Loucy (cell line): ENCODE results near the gene C19orf25.

ENCODE experiments used
- EZH2phosphoT487 ChIP-seq: fragments of 200-600 bp; IDR thresholded peaks from 2 replicates; pipeline ENCODE4 v1.6.1; 2018; ENCODE audit warnings: antibody characterized with exemption, mild to moderate bottlenecking, moderate library complexity, borderline replicate concordance
- TF ChIP-seq, protein P1 (sequence below): fragments of 200-600 bp; sonication (generic); conservative IDR thresholded peaks from 2 replicates; pipeline ENCODE4 v1.5.1; 2014; ENCODE audit warnings: mild to moderate bottlenecking, antibody characterized with exemption, low read length

DNA sequence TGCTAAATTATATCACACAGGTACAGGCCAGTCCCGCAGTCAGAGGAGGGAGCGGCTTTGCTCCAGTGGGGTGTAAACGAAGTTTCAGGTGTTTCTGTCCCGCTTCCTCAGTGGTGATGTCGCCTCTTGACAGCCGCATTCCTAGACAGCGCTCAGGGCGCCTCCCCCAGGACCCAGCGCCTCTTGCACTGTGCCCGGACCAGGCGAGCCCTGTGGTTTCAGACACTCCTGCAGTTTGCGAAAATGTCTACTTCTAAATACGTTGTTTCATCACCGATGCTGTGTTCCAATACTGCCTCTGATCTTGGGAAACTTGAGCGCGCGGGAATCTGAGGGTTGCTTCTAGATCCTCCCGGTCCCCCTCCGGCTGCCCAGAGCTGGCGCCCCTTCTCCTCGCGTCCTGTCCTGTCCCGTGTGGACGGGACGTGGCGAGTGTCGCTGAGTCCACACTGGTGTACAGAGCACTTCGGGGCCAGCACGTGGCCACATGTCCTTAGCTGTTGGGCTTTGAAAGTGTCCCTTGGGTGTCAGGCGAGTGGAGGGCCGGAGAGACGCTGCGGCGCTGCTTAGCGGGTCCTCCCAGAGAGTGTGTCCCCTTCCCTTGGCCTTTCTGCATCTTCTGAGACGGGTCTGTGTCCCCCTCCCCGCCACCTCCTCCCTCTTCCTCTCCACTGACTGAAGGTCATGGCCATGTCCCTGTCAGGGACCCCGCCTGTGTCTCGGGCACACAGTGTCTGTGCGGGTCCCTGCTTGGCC lies 55.4 kb downstream of the C19orf25 start:
- TF ChIP-seq, protein P1, sequence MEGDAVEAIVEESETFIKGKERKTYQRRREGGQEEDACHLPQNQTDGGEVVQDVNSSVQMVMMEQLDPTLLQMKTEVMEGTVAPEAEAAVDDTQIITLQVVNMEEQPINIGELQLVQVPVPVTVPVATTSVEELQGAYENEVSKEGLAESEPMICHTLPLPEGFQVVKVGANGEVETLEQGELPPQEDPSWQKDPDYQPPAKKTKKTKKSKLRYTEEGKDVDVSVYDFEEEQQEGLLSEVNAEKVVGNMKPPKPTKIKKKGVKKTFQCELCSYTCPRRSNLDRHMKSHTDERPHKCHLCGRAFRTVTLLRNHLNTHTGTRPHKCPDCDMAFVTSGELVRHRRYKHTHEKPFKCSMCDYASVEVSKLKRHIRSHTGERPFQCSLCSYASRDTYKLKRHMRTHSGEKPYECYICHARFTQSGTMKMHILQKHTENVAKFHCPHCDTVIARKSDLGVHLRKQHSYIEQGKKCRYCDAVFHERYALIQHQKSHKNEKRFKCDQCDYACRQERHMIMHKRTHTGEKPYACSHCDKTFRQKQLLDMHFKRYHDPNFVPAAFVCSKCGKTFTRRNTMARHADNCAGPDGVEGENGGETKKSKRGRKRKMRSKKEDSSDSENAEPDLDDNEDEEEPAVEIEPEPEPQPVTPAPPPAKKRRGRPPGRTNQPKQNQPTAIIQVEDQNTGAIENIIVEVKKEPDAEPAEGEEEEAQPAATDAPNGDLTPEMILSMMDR, result no peak
- TF ChIP-seq EZH2phosphoT487, result no peak
